NCI-H2171 (cell line): Measurements from ENCODE around the gene GSG1L.

ENCODE experiments used
- DNase-seq: peaks from one replicate; lab custom pipeline; 2025; lab: John Stamatoyannopoulos, UW

Gene GSG1L

GRCh38 chr16:28062847-28063521 is 530 bp downstream of the GSG1L start:
- no peak for DNase-seq

- no peak for DNase-seq
Measured at GRCh38 chr16:28062261-28062846, 1.2 kb downstream of the GSG1L start.

DNA sequence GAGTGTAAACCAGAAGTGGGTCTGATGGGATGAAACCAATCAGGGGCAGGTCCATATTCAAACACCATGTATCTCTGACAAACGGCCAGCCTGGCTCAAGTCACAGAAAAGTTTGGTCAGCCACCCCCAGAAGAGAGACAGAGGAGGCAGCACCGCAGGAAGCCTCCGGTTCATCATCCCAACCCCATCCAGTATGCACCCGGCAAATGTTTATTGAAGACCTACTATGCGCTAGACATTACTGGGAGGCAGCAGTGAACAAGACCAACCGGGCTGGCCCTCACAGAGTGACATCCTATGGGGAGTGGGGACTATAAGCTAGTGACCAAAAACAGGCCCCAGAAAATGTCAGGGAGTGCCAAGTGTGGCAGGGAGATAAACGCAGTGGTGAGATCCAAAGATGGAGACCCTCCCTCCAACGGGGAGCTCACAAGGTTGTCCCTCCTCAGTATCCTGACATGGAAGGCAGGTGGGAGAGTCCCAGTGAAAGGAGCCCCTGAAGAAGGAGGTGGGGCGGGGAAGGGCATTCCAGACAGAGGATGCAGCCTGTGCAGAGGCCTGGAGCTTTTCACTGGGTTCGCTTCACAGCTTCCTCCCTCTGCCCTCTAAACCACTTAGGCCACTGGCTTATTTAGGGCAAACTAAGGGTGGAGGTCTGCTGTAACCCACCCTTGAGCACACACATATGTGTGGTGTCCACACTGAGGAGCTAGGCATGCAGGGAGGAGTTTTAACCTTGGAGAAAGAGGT is 2.0 kb downstream of the GSG1L start:
- DNase-seq, result no peak

DNA sequence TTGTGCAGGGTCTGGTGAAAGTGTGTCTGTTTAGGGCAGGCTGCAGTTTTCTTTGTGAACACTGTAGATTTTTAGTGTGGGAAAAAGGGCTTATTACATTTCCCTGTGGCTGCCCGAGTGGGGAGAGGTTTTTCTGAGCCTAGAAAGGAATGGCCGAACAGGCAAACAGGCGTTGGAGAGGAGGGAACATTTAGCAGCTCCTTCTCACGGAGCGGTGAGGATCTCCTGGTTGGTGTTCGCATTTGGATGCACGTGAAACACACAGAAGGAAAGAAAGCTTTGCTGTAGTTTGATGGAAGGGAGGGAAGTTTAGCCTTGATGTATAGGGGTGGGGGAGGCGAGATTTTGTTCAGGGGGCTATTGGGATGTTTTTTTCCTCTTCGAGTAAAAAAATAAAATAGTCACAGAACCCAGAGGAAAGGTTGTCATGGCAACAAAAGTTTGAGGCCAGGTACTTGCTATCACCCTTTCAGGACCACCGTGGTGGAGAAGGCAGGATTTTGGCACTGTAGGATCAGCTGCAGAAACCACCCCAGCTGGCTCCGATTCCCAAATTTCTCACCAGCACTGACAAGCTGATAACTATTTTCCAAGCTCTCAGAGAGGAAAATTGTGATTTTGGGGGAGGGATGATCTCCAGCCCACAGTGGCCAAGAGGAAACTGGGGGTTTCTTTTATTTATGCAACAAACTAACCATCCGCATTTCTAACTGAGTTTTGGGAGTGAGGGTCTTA is 3.5 kb downstream of the GSG1L start:
- DNase-seq, result no peak

- no peak for DNase-seq
Measured at GRCh38 chr16:28058839-28059589, 4.5 kb downstream of the GSG1L start.

DNA sequence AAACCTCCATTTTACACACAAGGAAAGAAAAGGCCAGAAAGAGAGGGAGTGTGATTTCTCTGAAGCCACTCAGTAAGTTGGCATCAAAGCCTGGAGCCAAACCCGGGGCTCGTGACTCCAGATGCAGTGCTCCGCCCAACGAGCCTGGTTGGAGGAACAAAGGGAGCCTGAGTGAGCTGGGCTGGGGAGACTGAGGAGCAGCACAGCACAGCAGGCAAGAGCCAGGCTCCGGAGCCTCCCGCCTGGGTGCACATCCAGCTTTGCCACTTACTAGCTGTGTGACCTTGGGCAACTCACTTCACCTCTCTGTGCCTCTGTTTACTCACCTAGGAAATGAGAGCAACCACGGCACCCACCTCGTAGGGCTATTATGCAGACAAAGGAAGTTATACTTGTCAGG is 5.6 kb downstream of the GSG1L start:
- no peak for DNase-seq

GRCh38 chr16:28053461-28053860 is 10.1 kb downstream of the GSG1L start:
- no peak for DNase-seq

DNA sequence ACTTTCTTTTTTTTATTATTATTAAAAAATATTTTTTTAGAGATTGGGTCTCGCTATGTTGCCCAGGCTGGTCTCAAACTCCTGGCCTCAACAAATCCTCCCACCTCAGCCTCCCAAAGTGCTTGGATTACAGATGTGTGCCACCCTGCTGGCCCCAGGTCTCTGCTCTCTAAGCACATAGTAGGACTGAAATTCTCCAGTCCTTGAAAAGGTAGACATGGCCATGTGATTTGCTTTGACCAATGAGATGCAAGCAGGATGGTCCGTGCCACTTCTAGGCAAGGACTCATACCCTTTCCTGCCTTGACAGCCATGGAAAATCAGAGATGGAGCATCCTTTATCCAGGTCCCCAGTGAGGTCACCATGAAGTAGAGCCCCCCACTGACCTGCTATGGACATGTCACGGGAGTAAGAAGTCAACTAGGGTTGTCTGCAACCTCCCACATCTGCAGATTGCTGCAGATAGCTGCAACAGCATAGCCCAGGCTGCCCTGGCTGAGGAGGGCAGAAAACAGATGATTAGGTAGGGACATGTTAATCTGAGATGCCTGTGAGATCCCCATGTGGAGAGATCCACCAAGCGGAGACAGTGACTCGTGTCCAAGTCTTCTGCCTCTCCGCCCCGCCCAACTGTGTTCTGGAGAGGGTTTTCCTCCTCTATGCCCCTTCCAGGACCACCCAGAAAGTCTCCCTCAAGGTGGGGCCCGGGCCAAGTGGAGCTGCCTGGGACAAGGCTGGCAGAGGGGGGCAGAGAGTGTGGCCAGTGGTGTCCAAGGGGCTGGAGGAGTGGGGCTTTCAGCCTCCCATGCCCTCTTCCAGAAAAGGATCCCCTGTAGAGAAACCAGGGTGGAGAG is 11.0 kb downstream of the GSG1L start:
- no peak for DNase-seq

- no peak for DNase-seq
Measured at GRCh38 chr16:28051486-28051885, 12.0 kb downstream of the GSG1L start.

DNA sequence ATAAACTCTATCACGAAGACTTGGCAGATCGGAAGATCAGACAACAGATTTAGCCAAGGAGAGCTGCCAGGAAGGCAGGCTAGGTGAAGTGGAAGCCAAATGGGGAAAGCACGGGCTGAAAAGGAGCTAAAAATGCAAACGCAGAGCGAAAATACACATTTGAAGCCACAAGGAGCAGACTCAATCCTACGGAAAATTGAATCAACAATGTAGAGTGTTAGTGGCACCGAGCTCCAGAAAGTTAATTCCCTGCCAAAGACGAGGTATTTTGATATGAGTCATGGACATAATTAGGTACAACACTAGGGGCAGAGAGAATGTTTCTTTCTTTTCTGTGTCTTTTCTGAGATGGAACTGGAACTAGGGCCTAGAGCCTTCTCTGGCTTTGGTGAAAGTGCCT is 20.7 kb downstream of the GSG1L start:
- DNase-seq, result no peak

DNA sequence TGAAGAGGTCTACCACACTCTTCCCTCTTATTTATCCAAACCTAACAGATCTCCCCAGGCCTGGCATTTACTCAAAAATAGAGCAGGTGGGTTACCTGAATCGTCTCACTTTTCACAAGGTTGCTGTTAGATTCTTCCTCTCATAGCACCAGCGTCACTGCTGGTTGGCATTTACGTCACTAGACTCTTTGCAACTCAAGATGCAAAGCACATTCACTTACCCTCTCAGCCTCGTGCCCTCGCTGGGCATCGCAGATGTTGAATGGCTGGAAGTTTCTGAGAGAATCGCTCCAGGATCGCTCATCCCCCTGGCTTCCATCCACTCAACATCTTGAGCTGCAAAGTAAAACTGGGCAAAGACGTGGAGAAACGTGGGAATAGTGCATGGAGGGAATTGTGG is 21.9 kb downstream of the GSG1L start:
- no peak for DNase-seq

DNA sequence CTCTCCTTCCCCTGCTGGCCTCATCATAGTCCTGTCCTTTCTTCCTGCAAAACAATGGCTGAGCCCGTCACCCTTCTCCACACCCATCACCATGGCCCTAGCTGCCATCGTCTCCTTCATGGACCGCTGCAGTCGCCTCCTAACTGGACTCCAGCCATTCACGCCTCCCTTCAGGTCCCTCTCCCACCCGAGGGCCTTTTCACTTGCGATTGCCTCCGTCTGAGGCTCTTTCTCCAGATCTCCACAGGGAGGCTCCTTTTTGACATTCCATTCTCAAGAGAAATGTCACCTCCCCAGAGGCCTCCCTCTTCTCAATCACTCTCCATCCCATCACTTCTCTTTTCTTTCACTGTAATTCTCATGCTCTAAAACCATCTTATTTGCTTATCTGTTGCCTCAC is 23.5 kb downstream of the GSG1L start:
- DNase-seq, result no peak

DNA sequence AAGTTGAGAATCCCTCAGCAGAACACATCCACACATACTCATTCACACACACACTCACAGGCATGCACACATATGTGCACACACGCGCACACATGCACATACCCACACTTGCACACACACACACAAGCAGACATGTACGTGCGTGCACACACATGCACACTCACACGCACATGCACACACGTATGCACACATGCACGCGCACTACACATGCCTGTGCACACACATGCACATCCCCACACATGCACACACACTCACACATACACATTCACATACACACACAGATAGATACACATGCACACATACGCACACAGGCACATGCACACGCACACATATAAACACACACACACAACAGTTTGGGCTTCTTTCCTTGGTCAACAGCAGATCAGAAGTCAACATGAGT is 24.0 kb downstream of the GSG1L start:
- DNase-seq, result no peak

GRCh38 chr16:28038409-28038808 is 25.1 kb downstream of the GSG1L start:
- no peak for DNase-seq

DNA sequence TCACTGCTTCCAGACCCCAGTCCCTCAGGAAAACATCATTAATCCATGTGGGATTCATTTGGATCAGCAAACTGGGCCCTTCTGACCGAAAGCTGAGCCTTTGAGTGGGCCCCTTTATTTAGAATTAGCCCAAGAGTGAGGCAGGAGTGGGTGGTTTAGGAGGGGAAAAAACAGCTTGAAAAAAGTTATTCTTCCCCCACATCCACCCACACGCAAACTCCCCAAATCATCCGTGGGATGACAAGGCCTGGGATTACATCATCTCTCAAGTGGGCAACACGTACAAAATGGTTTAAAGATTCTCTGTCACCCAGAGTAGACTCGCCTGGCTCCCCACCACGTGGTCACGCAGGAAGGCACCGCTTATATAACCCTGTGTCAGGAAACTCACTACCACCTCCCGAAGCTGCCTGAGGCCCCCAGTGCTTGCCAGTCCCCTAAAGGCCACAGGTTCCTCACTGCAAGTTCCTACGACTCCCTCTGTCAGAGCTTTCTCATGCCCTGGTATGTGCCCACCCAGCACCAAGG is 27.6 kb downstream of the GSG1L start:
- no peak for DNase-seq

DNA sequence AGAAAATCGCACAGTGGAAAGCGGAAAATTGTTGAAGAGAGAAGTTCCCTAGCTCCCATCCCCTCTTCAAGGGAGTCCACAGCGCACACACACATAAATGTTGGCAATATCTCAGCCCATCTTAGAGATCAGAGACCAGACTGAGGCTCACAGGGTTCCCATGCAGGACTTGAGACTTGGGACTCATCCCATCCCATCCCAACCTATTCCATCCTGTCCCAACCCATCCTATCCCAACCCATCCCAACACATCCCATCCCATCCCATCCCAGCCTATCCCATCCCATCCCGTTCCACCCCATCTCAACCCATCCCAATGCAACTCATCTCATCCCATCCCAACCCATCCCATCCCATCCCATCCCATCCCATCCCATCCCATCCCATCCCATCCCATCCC is 29.6 kb downstream of the GSG1L start:
- no peak for DNase-seq

DNA sequence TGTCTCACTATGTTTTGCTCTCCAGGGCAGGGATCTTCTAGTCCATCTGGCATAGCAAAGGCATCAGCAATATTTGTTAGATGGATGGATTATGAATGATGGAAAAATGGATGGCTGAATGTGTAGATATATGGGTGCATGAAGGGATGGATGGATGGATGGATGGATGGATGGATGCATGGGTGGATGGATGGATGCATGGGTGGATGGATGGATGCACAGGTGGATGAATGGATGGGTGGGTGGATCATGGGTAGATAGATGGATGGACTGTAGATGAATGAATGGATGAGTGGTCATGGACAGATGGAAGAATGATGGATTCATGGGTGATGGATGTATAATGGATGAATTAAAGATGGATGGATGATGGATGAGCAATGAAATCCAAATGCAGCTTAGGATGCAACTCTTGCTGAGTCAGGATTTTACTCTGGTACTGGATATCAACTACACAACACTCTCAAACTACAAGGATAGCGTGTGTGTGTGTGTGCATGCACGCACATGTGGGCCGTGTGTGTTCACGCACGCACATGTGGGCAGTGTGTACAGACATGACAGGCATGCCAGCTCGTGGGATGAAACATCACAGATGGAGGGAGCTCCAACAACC is 34.0 kb downstream of the GSG1L start:
- DNase-seq, result no peak

GRCh38 chr16:28027055-28027454 is 36.5 kb downstream of the GSG1L start:
- DNase-seq, result no peak

- no peak for DNase-seq
Measured at GRCh38 chr16:28025631-28026030, 37.9 kb downstream of the GSG1L start.

DNA sequence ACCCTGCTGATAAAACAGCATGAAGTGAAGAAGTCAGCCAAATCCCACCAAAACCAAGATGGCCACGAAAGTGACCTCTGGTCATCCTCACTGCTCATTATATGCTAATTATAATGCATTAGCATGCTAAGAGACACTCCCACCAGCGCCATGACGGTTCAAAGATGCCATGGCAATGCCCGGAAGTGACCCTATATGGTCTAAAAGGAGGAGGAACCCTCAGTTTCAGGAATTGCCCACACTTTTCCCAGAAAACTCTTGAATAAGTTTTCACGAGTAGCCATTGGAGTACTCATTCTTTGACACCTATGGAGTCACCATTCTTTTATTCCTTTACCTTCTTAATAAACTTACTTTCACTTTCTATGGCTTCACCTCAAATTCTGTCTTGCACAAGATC is 44.3 kb downstream of the GSG1L start:
- no peak for DNase-seq
